Measurements from ENCODE around the gene HTT. TPM values are rescaled to one million over a fixed set of nuclear protein-coding genes. Genes with fewer than 3 reads are reported as not detected.

The HTT gene
- total RNA-seq, 2 donors from 2014 or later, result 62.4 to 116 TPM

GRCh38 chr4:3225936-3226335, 151.5 kb downstream of the HTT start:
- H3K4me1 Mint-ChIP-seq (ENCODE audit: low read depth in 2 of 2), result peaks cover 13 to 31% of the 10 kb centered on the region in 2 donors
- no peak for DNase-seq (ENCODE audit: low spot score)
- no peak overlapping the region for H3K4me3 Mint-ChIP-seq
- no peaks in the 10 kb centered on the region for H3K9me3 Mint-ChIP-seq
- no peak overlapping the region for H3K27ac Mint-ChIP-seq
- no peaks in the 10 kb centered on the region for H3K27me3 Mint-ChIP-seq
- ATAC-seq, result no peak
- H3K36me3 Mint-ChIP-seq, result peaks cover 29% of the 10 kb centered on the region

GRCh38 chr4:3226467-3226866, 152.0 kb downstream of the HTT start:
- Mint-ChIP-seq H3K4me3 (no peak overlapping the region), H3K27ac (no peak overlapping the region), H3K9me3 (no peaks in the 10 kb centered on the region), H3K4me1 (ENCODE audit: low read depth in 2 of 2) (peaks cover 8 to 26% of the 10 kb centered on the region in 2 donors), H3K36me3 (peaks cover 27% of the 10 kb centered on the region), H3K27me3 (no peaks in the 10 kb centered on the region)
- no peak for ATAC-seq
- no peak for DNase-seq (ENCODE audit: low spot score)

- Mint-ChIP-seq H3K27ac (no peak overlapping the region), H3K36me3 (peaks cover 29% of the 10 kb centered on the region), H3K4me1 (ENCODE audit: low read depth in 2 of 2) (peaks cover 4 to 21% of the 10 kb centered on the region in 2 donors), H3K27me3 (no peaks in the 10 kb centered on the region), H3K4me3 (no peak overlapping the region), H3K9me3 (no peaks in the 10 kb centered on the region)
- no peak for ATAC-seq
- no peak for DNase-seq (ENCODE audit: low spot score)
Measured at GRCh38 chr4:3226944-3227343, 152.5 kb downstream of the HTT start.

GRCh38 chr4:3227878-3228675, 153.6 kb downstream of the HTT start:
- peaks cover 4 to 13% of the 10 kb centered on the region in 2 donors for H3K4me1 Mint-ChIP-seq (ENCODE audit: low read depth in 2 of 2)
- no peak overlapping the region for H3K27ac Mint-ChIP-seq
- H3K36me3 Mint-ChIP-seq, result peaks cover 32% of the 10 kb centered on the region
- H3K9me3 Mint-ChIP-seq, result no peaks in the 10 kb centered on the region
- no peaks in the 10 kb centered on the region for H3K27me3 Mint-ChIP-seq
- no peak for DNase-seq (ENCODE audit: low spot score)
- no peak for ATAC-seq
- no peak overlapping the region for H3K4me3 Mint-ChIP-seq

GRCh38 chr4:3228881-3229280, 154.4 kb downstream of the HTT start:
- Mint-ChIP-seq H3K4me3 (no peak overlapping the region), H3K36me3 (peaks cover 33% of the 10 kb centered on the region), H3K27ac (peak overlapping the region in 1 of 2 donors; percentile 24), H3K4me1 (ENCODE audit: low read depth in 2 of 2) (peaks cover 8 to 9% of the 10 kb centered on the region in 2 donors), H3K9me3 (no peaks in the 10 kb centered on the region), H3K27me3 (no peaks in the 10 kb centered on the region)
- ATAC-seq, result no peak
- no peak for DNase-seq (ENCODE audit: low spot score)

GRCh38 chr4:3229328-3229727, 154.8 kb downstream of the HTT start:
- no peaks in the 10 kb centered on the region for H3K9me3 Mint-ChIP-seq
- DNase-seq (ENCODE audit: low spot score), result no peak
- peaks cover 7 to 8% of the 10 kb centered on the region in 2 donors for H3K4me1 Mint-ChIP-seq (ENCODE audit: low read depth in 2 of 2)
- peaks cover 31% of the 10 kb centered on the region for H3K36me3 Mint-ChIP-seq
- peak; percentile 2 to 31 for ATAC-seq
- no peaks in the 10 kb centered on the region for H3K27me3 Mint-ChIP-seq
- H3K27ac Mint-ChIP-seq, result peak overlapping the region in 1 of 2 donors; percentile 24
- no peak overlapping the region for H3K4me3 Mint-ChIP-seq

GRCh38 chr4:3229964-3230363, 155.5 kb downstream of the HTT start:
- no peak for DNase-seq (ENCODE audit: low spot score)
- H3K4me1 Mint-ChIP-seq (ENCODE audit: low read depth in 2 of 2), result peaks cover 7 to 8% of the 10 kb centered on the region in 2 donors
- no peak for ATAC-seq
- H3K27me3 Mint-ChIP-seq, result no peaks in the 10 kb centered on the region
- no peak overlapping the region for H3K4me3 Mint-ChIP-seq
- H3K36me3 Mint-ChIP-seq, result peaks cover 27% of the 10 kb centered on the region
- H3K27ac Mint-ChIP-seq, result no peak overlapping the region
- no peaks in the 10 kb centered on the region for H3K9me3 Mint-ChIP-seq

GRCh38 chr4:3231471-3231870, 157.0 kb downstream of the HTT start:
- Mint-ChIP-seq H3K27me3 (no peaks in the 10 kb centered on the region), H3K4me1 (ENCODE audit: low read depth in 2 of 2) (peaks cover 7 to 8% of the 10 kb centered on the region in 2 donors), H3K4me3 (no peak overlapping the region), H3K9me3 (no peaks in the 10 kb centered on the region), H3K36me3 (peaks cover 27% of the 10 kb centered on the region), H3K27ac (peak overlapping the region in 1 of 2 donors; percentile 41)
- ATAC-seq (no peak), DNase-seq (ENCODE audit: low spot score) (no peak)

GRCh38 chr4:3232001-3232400, 157.5 kb downstream of the HTT start:
- no peak for ATAC-seq
- Mint-ChIP-seq H3K9me3 (no peaks in the 10 kb centered on the region), H3K4me3 (no peak overlapping the region), H3K27ac (peak overlapping the region in 1 of 2 donors; percentile 41), H3K4me1 (ENCODE audit: low read depth in 2 of 2) (peaks cover 7 to 8% of the 10 kb centered on the region in 2 donors), H3K36me3 (peaks cover 27% of the 10 kb centered on the region), H3K27me3 (no peaks in the 10 kb centered on the region)
- no peak for DNase-seq (ENCODE audit: low spot score)

- Mint-ChIP-seq H3K4me1 (ENCODE audit: low read depth in 2 of 2) (peaks cover 7 to 8% of the 10 kb centered on the region in 2 donors), H3K4me3 (no peak overlapping the region), H3K27ac (no peak overlapping the region), H3K36me3 (peaks cover 27% of the 10 kb centered on the region), H3K9me3 (no peaks in the 10 kb centered on the region), H3K27me3 (no peaks in the 10 kb centered on the region)
- no peak for ATAC-seq
- DNase-seq (ENCODE audit: low spot score), result no peak
Measured at GRCh38 chr4:3232871-3233271, 158.4 kb downstream of the HTT start.

GRCh38 chr4:3233391-3234071, 159.1 kb downstream of the HTT start:
- ATAC-seq (no peak), DNase-seq (ENCODE audit: low spot score) (no peak)
- Mint-ChIP-seq H3K36me3 (peaks cover 27% of the 10 kb centered on the region), H3K9me3 (no peaks in the 10 kb centered on the region), H3K4me1 (ENCODE audit: low read depth in 2 of 2) (peaks cover 7 to 8% of the 10 kb centered on the region in 2 donors), H3K27ac (peak overlapping the region in 1 of 2 donors; percentile 40), H3K4me3 (no peak overlapping the region), H3K27me3 (no peaks in the 10 kb centered on the region)

- DNase-seq (ENCODE audit: low spot score) (no peak), ATAC-seq (no peak)
- no peak overlapping the region for H3K27ac Mint-ChIP-seq
- H3K9me3 Mint-ChIP-seq, result no peaks in the 10 kb centered on the region
- peaks cover 1 to 5% of the 10 kb centered on the region in 2 donors for H3K4me1 Mint-ChIP-seq (ENCODE audit: low read depth in 2 of 2)
- no peak overlapping the region for H3K4me3 Mint-ChIP-seq
- no peaks in the 10 kb centered on the region for H3K27me3 Mint-ChIP-seq
- H3K36me3 Mint-ChIP-seq, result peaks cover 19% of the 10 kb centered on the region
Measured at GRCh38 chr4:3234171-3235029, 159.9 kb downstream of the HTT start.

- Mint-ChIP-seq H3K27me3 (no peaks in the 10 kb centered on the region), H3K36me3 (peaks cover 14% of the 10 kb centered on the region), H3K9me3 (no peaks in the 10 kb centered on the region), H3K4me1 (ENCODE audit: low read depth in 2 of 2) (peaks cover 0 to 3% of the 10 kb centered on the region in 2 donors), H3K4me3 (no peak overlapping the region), H3K27ac (no peak overlapping the region)
- no peak for DNase-seq (ENCODE audit: low spot score)
- no peak for ATAC-seq
Measured at GRCh38 chr4:3235030-3235345, 160.5 kb downstream of the HTT start.

- Mint-ChIP-seq H3K27ac (no peak overlapping the region), H3K9me3 (no peaks in the 10 kb centered on the region), H3K4me1 (ENCODE audit: low read depth in 2 of 2) (peaks cover 0 to 3% of the 10 kb centered on the region in 2 donors), H3K4me3 (no peak overlapping the region), H3K27me3 (no peaks in the 10 kb centered on the region), H3K36me3 (peaks cover 13% of the 10 kb centered on the region)
- no peak for ATAC-seq
- no peak for DNase-seq (ENCODE audit: low spot score)
Measured at GRCh38 chr4:3235581-3235980, 161.1 kb downstream of the HTT start.

Measured in natural killer cell treated with Interleukin-12 subunit alpha and Interleukin-12 subunit beta and Interleukin-15 and Interleukin-18, amount 100 ng/mL, for 72 hours (primary cell).